HepG2 (cell line): ENCODE results near the gene GSTP1. TPM values are rescaled to one million over a fixed set of nuclear protein-coding genes. Genes with fewer than 3 reads are reported as not detected.

Experiments
- ATAC-seq: fragments of 200-7000 bp; cut with Tn5 transposase; 3 replicates; pipeline ENCODE4 v1.9.1; 2020; ENCODE audit warnings: mild to moderate bottlenecking, moderate library complexity
- BruUV-seq: library from RNA; stranded (reverse); fragments of 400-500 nt; replicated peaks from 2 replicates; lab custom pipeline; 2021; lab: Mats Ljungman, UMichigan
- CTCF ChIA-PET: fragments of 300-600 bp; formaldehyde crosslinking; extraction: SDS; loops from one replicate; lab custom pipeline; 2021; ENCODE audit warnings: low total read pairs, inconsistent platforms, low intra/inter-chr PET ratio; lab: Yijun Ruan, JAX
- POLR2A ChIA-PET: fragments of 350-600 bp; sonication (Branson Sonifier 250); formaldehyde crosslinking; loops from one replicate; lab custom pipeline; 2020; ENCODE audit warnings: antibody characterized with exemption, inconsistent platforms; lab: Yijun Ruan, JAX
- DNase-seq: peaks from one replicate; pipeline ENCODE4 v3.0.0-alpha.2; 2015; ENCODE audit warnings: low spot score
- FAIRE-seq: peaks from 3 replicates; lab custom pipeline; 2011; peaks lifted over from hg19 to GRCh38; lab: Jason Lieb, UNC
- H2AFZ ChIP-seq: one replicate; pipeline ENCODE4 v1.6.1; 2011; ENCODE audit warnings: low read length, inconsistent platforms
- H3K27ac ChIP-seq: fragments of 300-600 bp; 3 replicates; pipeline ENCODE4 v1.8.0; 2011; ENCODE audit warnings: mixed run types, mild to moderate bottlenecking, mixed read lengths, low read length, inconsistent platforms; ENCODE audit not compliant: insufficient read depth; ENCODE audit errors: extremely low read length
- H3K27me3 ChIP-seq, 2 experiments: fragments of 200-600 bp in 1 of 2; 2 replicates in 1 of 2; 3 replicates in 1 of 2; pipeline versions ENCODE4 v1.6.0 to v1.8.0; 2011; ENCODE audit warnings: low read length in 2 of 2, mild to moderate bottlenecking in 2 of 2, moderate library complexity in 2 of 2, inconsistent platforms in 1 of 2; ENCODE audit not compliant: insufficient read depth in 2 of 2, control insufficient read depth in 1 of 2
- H3K36me3 ChIP-seq, 2 experiments: fragments of 200-600 bp in 1 of 2; replicated peaks in 1 of 2; 2 replicates in 1 of 2; 3 replicates in 1 of 2; pipeline versions ENCODE4 v1.5.1 to v1.8.0; 2011; ENCODE audit warnings: low read length in 2 of 2, inconsistent platforms in 1 of 2; ENCODE audit not compliant: insufficient read depth in 2 of 2, control insufficient read depth in 1 of 2
- H3K4me1 ChIP-seq: 2 replicates; pipeline ENCODE4 v1.5.1; 2012; ENCODE audit warnings: low read length, inconsistent platforms; ENCODE audit not compliant: insufficient read depth
- H3K4me2 ChIP-seq: 2 replicates; pipeline ENCODE4 v1.6.0; 2011; ENCODE audit warnings: low read depth, low read length, inconsistent platforms
- H3K4me3 ChIP-seq, 3 experiments: fragments of 200-600 bp in 1 of 3; sonication (generic), shearing (Covaris generic) in 1 of 3; replicated peaks in 1 of 3; 2 replicates each; pipeline ENCODE4 v1.5.1; 2011 to 2016; ENCODE audit warnings: low read length in 3 of 3, inconsistent platforms in 2 of 3, low read depth in 2 of 3, mild to moderate bottlenecking in 2 of 3, control low read depth in 1 of 3, mixed read lengths in 1 of 3; ENCODE audit not compliant: insufficient read depth in 1 of 3
- H3K79me2 ChIP-seq: one replicate; pipeline ENCODE4 v1.6.1; 2011; ENCODE audit warnings: low read length, inconsistent platforms; ENCODE audit not compliant: insufficient read depth
- H3K9ac ChIP-seq: 2 replicates; pipeline ENCODE4 v1.6.0; 2011; ENCODE audit warnings: mild to moderate bottlenecking, low read depth, low read length, inconsistent platforms; ENCODE audit not compliant: insufficient read depth
- H3K9me3 ChIP-seq: 2 replicates; pipeline ENCODE4 v1.5.1; 2012; ENCODE audit warnings: mild to moderate bottlenecking, low read length
- H4K20me1 ChIP-seq: 2 replicates; pipeline ENCODE4 v1.6.0; 2011; ENCODE audit warnings: inconsistent platforms, mild to moderate bottlenecking, low read length, moderate library complexity; ENCODE audit not compliant: insufficient read depth
- HMGA1 ChIP-seq: sonication (generic); formaldehyde crosslinking; conservative IDR thresholded peaks from 2 replicates; pipeline ENCODE4 v1.4.0; 2020; ENCODE audit warnings: missing genetic modification reagents
- NCOA1 ChIP-seq: sonication (generic); formaldehyde crosslinking; IDR thresholded peaks from 2 replicates; pipeline ENCODE4 v1.9.0; 2021; ENCODE audit warnings: missing genetic modification reagents
- SAP130 ChIP-seq: IDR thresholded peaks from 2 replicates; pipeline ENCODE4 v1.6.1; 2016; ENCODE audit warnings: low read depth
- STAT6 ChIP-seq: sonication (generic); formaldehyde crosslinking; IDR thresholded peaks from 2 replicates; pipeline ENCODE4 v1.4.0; 2020; ENCODE audit warnings: missing genetic modification reagents, mild to moderate bottlenecking, borderline replicate concordance
- TFAP4 ChIP-seq: sonication (generic); IDR thresholded peaks from 2 replicates; pipeline ENCODE4 v1.6.1; 2016; ENCODE audit warnings: low read depth, borderline replicate concordance
- ZBTB21 ChIP-seq: sonication (generic); formaldehyde crosslinking; IDR thresholded peaks from 2 replicates; pipeline ENCODE4 v1.4.0; 2020; ENCODE audit warnings: missing genetic modification reagents
- ZFAT ChIP-seq: sonication (generic); formaldehyde crosslinking; conservative IDR thresholded peaks from 2 replicates; pipeline ENCODE4 v1.8.1; 2023; ENCODE audit warnings: missing genetic modification reagents, inconsistent platforms
- ZNF142 ChIP-seq: sonication (generic); formaldehyde crosslinking; IDR thresholded peaks from 2 replicates; pipeline ENCODE4 v1.4.0; 2020; ENCODE audit warnings: missing genetic modification reagents
- ZNF350 ChIP-seq: sonication (generic); formaldehyde crosslinking; IDR thresholded peaks from 2 replicates; pipeline ENCODE4 v1.4.0; 2020; ENCODE audit warnings: mild to moderate bottlenecking, low read depth, missing genetic modification reagents, borderline replicate concordance
- ZNF800 ChIP-seq: sonication (generic); formaldehyde crosslinking; IDR thresholded peaks from 2 replicates; pipeline ENCODE4 v1.4.0; 2020; ENCODE audit warnings: missing genetic modification reagents
- WGBS: methylation state at CpG from one replicate; pipeline ENCODE4 v1.1.6; 2017; ENCODE audit warnings: low lambda C conversion rate; 5-methylcytosine and 5-hydroxymethylcytosine counted together
- in situ Hi-C: cut with HindIII; loops from 2 replicates; pipeline ENCODE4 v1.10.0; 2017; ENCODE audit warnings: low pct_unique_long_range_greater_than_20kb; ENCODE audit not compliant: extremely low pct_ligation_motif_present
- intact Hi-C: fragments of 100-400 bp; cut with micrococcal nuclease; formaldehyde crosslinking; loops from one replicate; pipeline ENCODE4 v1.10.0; 2022; ENCODE audit not compliant: unreplicated experiment
- polyA plus RNA-seq, 8 experiments: library from polyadenylated mRNA; depleted of rRNA in 3 of 8; stranded (reverse) in 7 of 8; unstranded in 1 of 8; fragments of >200 nt; fragmentation: Illumina TruSeq in 4 of 8; extraction: Trizol in 4 of 8; gene quantifications; 2 replicates each; pipeline versions ENCODE4 v1.2.1 to v1.2.3, GENCODE V29; 2011 to 2016; ENCODE audit warnings: low read depth in 4 of 8, missing spikeins in 1 of 8, mixed read lengths in 1 of 8; ENCODE audit not compliant: insufficient read depth in 1 of 8
- total RNA-seq, 5 experiments: library from RNA; depleted of rRNA; stranded (reverse); fragments of >200 nt; fragmentation: Illumina TruSeq; extraction: Trizol; gene quantifications; 2 replicates each; pipeline ENCODE4 v1.2.3, GENCODE V29; 2016; ENCODE audit warnings: low read depth in 1 of 5

GSTP1 gene
- total and polyA plus RNA-seq, 2 of the 13 experiments (the other 11 are each of a cell fraction or from before 2014, with no cell fraction given), result not detected

- H3K9ac ChIP-seq, result peak overlapping the region; percentile 3
- no peaks in the 10 kb centered on the region for H3K27me3 ChIP-seq
- whole genome bisulfite sequencing, result 3% methylated on average over 16 of the region's 19 CpGs
- DNase-seq (peak; percentile 37), ATAC-seq (peak; percentile 86), FAIRE-seq (peak; percentile 62)
- peaks cover 54% of the 10 kb centered on the region for H3K4me1 ChIP-seq
- ChIA-PET POLR2A (no interaction called here), CTCF (no interaction called here)
- no peaks in the 10 kb centered on the region for H4K20me1 ChIP-seq
- peak overlapping the region; percentile 28 to 59 (median 38); a peak in 4 of 6 replicates for H3K4me3 ChIP-seq
- H3K4me2 ChIP-seq, result peak overlapping the region; percentile 87
- intact Hi-C loops, result loop anchor here (1.0 kb wide), 1 partner anchor 10 kb away; no protein-coding TSS in a partner anchor
- H3K9me3 ChIP-seq, result no peaks in the 10 kb centered on the region
- H3K27ac ChIP-seq, result peak overlapping the region; percentile 45
- H2AFZ ChIP-seq, result no peak overlapping the region
- in situ Hi-C loops, result no loop called here
- no TSS peak for BruUV-seq
- H3K36me3 ChIP-seq, result no peaks in the 10 kb centered on the region
- H3K79me2 ChIP-seq, result no peaks in the 10 kb centered on the region
- TF ChIP-seq TFAP4 (0 out of 2 replicates have a peak, but pooled peaks have one; percentile 41), HMGA1 (CRISPR knock-in tag) (no peak), NCOA1 (CRISPR knock-in tag) (no peak), ZFAT (CRISPR knock-in tag) (no peak), SAP130 (CRISPR knock-in tag) (0 out of 2 replicates have a peak, but pooled peaks have one; percentile 17), STAT6 (0 out of 2 replicates have a peak, but pooled peaks have one; percentile 34), ZNF142 (CRISPR knock-in tag) (no peak), ZNF350 (peak; percentile 26; the same call in 1 of the 2 replicates), ZNF800 (CRISPR knock-in tag) (no peak), ZBTB21 (CRISPR knock-in tag) (no peak)
Measured at GRCh38 chr11:67558084-67558772, 25.4 kb upstream of the GSTP1 start.
